ENCODE results near the gene MAD1L1. TPM values are rescaled to one million over a fixed set of nuclear protein-coding genes. Genes with fewer than 3 reads are reported as not detected.
A peak's percentile ranks its signal among the peaks of the same experiment; 100 is the strongest.

The MAD1L1 gene
- total and polyA plus RNA-seq, 10 donors, result 47.3 to 118 (median 68.2) TPM

DNA sequence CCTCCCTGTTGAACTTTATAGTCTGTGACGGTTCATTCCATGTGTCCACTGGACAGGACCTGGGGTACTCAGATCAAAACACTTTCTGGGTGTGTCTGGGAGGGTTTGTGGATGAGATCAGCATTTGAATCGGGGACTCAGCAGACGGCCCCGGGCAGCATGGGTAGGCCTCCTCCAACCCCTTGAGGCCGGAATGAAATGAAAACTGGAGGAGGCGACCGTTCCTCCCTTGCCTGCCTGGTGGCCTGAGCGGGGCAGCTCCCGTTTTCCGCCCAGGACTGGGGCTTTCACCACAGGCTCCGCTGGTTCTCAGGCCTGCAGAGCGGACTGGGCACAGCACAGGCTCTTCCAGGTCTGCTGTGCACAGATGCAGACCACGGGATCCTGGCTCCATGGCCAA lies 247.7 kb downstream of the MAD1L1 start:
- Histone ChIP-seq H3K27me3 (replicated peaks in 1 of 7) (no peaks in the 10 kb centered on the region), H3K36me3 (peaks cover 0 to 31% (median 0%) of the 10 kb centered on the region in 6 donors), H3K27ac (no peak overlapping the region), H3K4me1 (peaks cover 0 to 41% (median 11%) of the 10 kb centered on the region in 6 donors), H3K9me3 (no peaks in the 10 kb centered on the region), H3K4me3 (no peak overlapping the region)
- peak; percentile 61 for DNase-seq
- WGBS, 5 donors, result 85 to 94% (median 93%) methylated on average over 13 of the region's 13 CpGs
- TF ChIP-seq POLR2AphosphoS5 (IDR thresholded peaks at IDR 0.05) (no peak), POLR2A (IDR thresholded peaks at IDR 0.05) (no peak), CTCF (IDR thresholded peaks at IDR 0.05 in 8 of 11, conservative IDR thresholded peaks at IDR 0.05 in 3 of 11) (no peak)
- intact Hi-C loops (cut with DNase I; ENCODE audit: low total_unique reads), result no loop called here

- peak; percentile 51 for DNase-seq
- no peak for TF ChIP-seq POLR2A (IDR thresholded peaks at IDR 0.05)
- no peak for TF ChIP-seq POLR2AphosphoS5 (IDR thresholded peaks at IDR 0.05)
- no peak for TF ChIP-seq CTCF (IDR thresholded peaks at IDR 0.05 in 8 of 11, conservative IDR thresholded peaks at IDR 0.05 in 3 of 11)
- H3K9me3 ChIP-seq, result no peaks in the 10 kb centered on the region
- H3K4me3 ChIP-seq, result no peak overlapping the region
- no peak overlapping the region for H3K27ac ChIP-seq
- H3K27me3 ChIP-seq (replicated peaks in 1 of 7), result no peaks in the 10 kb centered on the region
- H3K4me1 ChIP-seq, result peaks cover 0 to 33% (median 9%) of the 10 kb centered on the region in 6 donors
- intact Hi-C loops (cut with DNase I; ENCODE audit: low total_unique reads), result no loop called here
- peaks cover 0 to 57% (median 6%) of the 10 kb centered on the region in 6 donors for H3K36me3 ChIP-seq
- WGBS, 5 donors, result 92 to 97% (median 95%) methylated on average over 6 of the region's 6 CpGs
Measured at GRCh38 chr7:1981878-1982230, 250.9 kb downstream of the MAD1L1 start.

DNA sequence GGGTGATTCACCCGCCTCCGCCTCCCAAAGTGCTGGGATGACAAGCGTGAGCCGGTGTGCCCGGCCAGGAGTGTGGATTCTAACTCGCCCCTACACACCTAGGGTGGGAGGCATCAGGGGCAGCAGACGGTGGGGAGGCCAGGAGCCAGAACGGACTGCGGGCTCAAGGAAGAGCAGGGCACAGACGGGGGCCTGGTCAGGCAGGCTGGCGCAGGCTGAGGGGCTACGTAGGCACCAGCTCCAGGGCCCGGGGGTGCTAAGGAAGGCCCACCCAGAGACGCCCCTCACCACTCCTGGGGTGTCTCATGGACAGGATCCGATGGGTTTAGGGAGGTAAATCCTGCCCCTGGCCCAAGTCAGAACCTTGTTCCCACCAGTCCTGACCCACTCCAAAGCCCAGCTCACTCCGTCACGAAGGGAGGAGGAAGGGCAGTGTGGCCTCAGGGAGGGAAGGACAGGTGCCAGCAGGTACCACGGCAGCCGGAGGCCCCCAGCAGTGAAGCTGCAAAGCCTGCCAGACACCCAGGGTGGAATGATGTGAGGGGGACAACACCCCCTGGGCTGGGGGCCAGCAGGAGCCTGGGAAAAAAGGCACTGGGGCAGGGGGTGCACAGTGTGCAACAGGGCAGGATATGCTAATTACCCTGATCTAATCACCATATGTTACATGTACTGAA lies 251.4 kb downstream of the MAD1L1 start:
- Histone ChIP-seq H3K4me1 (peaks cover 0 to 28% (median 9%) of the 10 kb centered on the region in 6 donors), H3K36me3 (peaks cover 0 to 58% (median 6%) of the 10 kb centered on the region in 6 donors), H3K4me3 (no peak overlapping the region), H3K27ac (no peak overlapping the region), H3K27me3 (replicated peaks in 1 of 7) (no peaks in the 10 kb centered on the region), H3K9me3 (no peaks in the 10 kb centered on the region)
- intact Hi-C loops (cut with DNase I; ENCODE audit: low total_unique reads), result no loop called here
- 90 to 97% (median 93%) methylated on average over 19 of the region's 19 CpGs for WGBS, 5 donors
- TF ChIP-seq CTCF (IDR thresholded peaks at IDR 0.05 in 8 of 11, conservative IDR thresholded peaks at IDR 0.05 in 3 of 11), result no peak
- TF ChIP-seq POLR2AphosphoS5 (IDR thresholded peaks at IDR 0.05), result no peak
- TF ChIP-seq POLR2A (IDR thresholded peaks at IDR 0.05), result no peak
- peak; percentile 65 for DNase-seq

- H3K27ac ChIP-seq, result peak overlapping the region in 1 of 8 donors; percentile 56
- 67 to 84% (median 83%) methylated on average over 25 to 40 of the region's 40 CpGs for WGBS, 5 donors
- H3K9me3 ChIP-seq, result no peaks in the 10 kb centered on the region
- H3K4me1 ChIP-seq, result peaks cover 0 to 23% (median 9%) of the 10 kb centered on the region in 6 donors
- TF ChIP-seq POLR2AphosphoS5 (IDR thresholded peaks at IDR 0.05) (peak; percentile 89 to 100 (median 97)), CTCF (IDR thresholded peaks at IDR 0.05 in 8 of 11, conservative IDR thresholded peaks at IDR 0.05 in 3 of 11) (no peak)
- peak overlapping the region in 1 of 8 donors; percentile 59 for H3K4me3 ChIP-seq
- H3K27me3 ChIP-seq (replicated peaks in 1 of 7), result no peaks in the 10 kb centered on the region
- peaks cover 0 to 59% (median 11%) of the 10 kb centered on the region in 6 donors for H3K36me3 ChIP-seq
- peak; percentile 93 for DNase-seq
- intact Hi-C loops (cut with DNase I; ENCODE audit: low total_unique reads), result no loop called here
Measured at GRCh38 chr7:1979591-1980560, 252.9 kb downstream of the MAD1L1 start.
